Measurements from ENCODE around the gene ZNF385A.

- TF ChIP-seq, protein P1, sequence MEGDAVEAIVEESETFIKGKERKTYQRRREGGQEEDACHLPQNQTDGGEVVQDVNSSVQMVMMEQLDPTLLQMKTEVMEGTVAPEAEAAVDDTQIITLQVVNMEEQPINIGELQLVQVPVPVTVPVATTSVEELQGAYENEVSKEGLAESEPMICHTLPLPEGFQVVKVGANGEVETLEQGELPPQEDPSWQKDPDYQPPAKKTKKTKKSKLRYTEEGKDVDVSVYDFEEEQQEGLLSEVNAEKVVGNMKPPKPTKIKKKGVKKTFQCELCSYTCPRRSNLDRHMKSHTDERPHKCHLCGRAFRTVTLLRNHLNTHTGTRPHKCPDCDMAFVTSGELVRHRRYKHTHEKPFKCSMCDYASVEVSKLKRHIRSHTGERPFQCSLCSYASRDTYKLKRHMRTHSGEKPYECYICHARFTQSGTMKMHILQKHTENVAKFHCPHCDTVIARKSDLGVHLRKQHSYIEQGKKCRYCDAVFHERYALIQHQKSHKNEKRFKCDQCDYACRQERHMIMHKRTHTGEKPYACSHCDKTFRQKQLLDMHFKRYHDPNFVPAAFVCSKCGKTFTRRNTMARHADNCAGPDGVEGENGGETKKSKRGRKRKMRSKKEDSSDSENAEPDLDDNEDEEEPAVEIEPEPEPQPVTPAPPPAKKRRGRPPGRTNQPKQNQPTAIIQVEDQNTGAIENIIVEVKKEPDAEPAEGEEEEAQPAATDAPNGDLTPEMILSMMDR (conservative IDR thresholded peaks at IDR 0.05; ENCODE audit: low read depth in 2 of 2), result no peak
- TF ChIP-seq EZH2 (IDR thresholded peaks at IDR 0.05; ENCODE audit: low read depth, unreplicated experiment), result no peak
- no peak for TF ChIP-seq EZH2phosphoT487 (IDR thresholded peaks at IDR 0.05; ENCODE audit: unreplicated experiment)
- no peak for TF ChIP-seq POLR2AphosphoS5 (IDR thresholded peaks at IDR 0.05; ENCODE audit: low read depth)
- TF ChIP-seq CREB1 (CRISPR knock-in tag; IDR thresholded peaks at IDR 0.05; ENCODE audit: low read depth), result no peak
- TF ChIP-seq ETS1 (IDR thresholded peaks at IDR 0.05), result no peak
Observed at GRCh38 chr12:54331461-54331860, 53.1 kb downstream of the ZNF385A start.
